HG03469 (cell line): ENCODE results near the gene NEK8.

Source experiments
- ATAC-seq: cut with Tn5 transposase; IDR thresholded peaks from one replicate; pipeline ENCODE4 v1.9.1; 2021; ENCODE audit warnings: mild to moderate bottlenecking, moderate library complexity, moderate number of reproducible peaks; ENCODE audit not compliant: unreplicated experiment

Gene NEK8

DNA sequence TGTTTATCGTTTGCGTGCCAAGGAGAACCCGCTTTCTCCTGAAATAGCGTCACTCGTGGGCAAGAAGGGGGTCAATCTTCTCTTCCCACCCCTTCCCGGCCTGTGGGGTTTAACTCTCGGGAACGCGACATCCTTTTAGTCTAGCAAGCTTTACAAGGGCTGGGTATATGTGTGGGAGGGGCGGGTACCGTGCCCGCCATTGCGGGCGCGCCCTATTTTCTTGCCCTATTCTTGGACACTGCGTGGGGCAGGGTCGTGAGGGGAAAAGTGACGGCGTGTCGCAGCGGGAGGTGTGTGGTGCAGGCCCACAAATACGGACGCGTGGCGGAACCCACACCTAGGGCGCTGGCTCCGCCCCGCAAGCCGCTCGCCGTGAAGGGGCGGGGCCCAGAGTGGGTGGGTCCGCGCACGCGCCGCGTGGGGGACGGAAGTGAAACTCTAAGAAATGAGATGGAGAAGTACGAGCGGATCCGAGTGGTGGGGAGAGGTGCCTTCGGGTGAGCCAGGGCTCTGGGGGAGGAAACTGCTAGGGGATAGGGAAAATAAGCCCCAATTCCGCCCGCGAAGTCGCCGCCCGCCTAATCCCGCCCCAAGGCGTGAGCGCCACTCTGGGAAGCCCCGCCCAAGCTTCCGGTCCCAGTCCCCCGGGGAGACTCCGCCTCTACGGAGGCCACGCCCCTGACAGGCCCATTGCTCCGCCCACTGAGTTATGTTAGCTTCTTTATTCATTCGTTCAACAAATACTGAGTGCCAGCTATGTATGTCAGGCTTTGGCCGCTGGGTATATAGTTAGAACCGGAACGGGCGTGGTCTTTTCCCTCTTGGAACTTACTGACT lies at the start of gene NEK8:
TSS of gene NEK8 (plus strand) at position 425 of the 837 bp plus-strand sequence. CDS start at position 451, 26 bp downstream.
- ATAC-seq: peak; percentile 28

- no peak for ATAC-seq
Observed at GRCh38 chr17:28682655-28683054, 45.9 kb upstream of the NEK8 start.

GRCh38 chr17:28684963-28685362 lies 43.6 kb upstream of the NEK8 start:
- no peak for ATAC-seq

DNA sequence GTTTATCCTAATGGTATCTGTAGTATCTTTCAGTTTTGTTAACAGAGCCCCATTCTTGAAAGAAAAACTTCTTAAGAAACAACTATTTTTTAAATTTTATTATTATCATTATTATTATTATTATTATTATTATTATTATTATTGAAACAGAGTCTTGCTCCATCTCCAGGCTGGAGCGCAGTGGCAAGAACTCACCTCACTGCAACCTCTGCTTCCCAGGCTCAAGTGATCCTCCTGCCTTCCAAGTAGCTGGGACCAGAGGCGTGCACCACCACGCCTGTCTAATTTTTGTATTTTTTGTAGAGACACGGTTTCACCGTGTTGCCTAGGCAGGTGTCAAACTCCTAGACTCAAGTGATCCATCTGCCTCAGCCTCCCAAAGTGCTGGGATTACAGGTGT lies 43.2 kb upstream of the NEK8 start:
- ATAC-seq: no peak

DNA sequence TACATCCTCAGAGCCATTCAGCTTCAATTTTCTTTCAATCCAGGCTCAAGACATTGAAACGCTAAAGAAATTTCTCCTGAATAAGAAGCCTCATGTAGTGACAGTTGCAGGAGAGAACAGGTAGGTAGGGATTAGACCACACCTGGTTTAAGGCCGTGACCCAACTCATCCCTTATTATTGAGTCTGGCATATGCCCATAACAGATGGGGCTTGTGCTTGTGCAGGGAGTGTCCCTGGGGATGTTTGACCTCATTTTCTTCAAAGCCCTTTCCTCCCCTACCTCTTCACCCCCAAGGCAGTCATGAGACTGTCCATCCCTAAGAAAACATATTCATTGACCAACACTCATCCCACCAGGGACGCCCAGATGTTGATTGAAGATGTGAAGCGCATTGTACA lies 42.3 kb upstream of the NEK8 start:
- ATAC-seq: no peak

GRCh38 chr17:28688481-28688880 lies 40.1 kb upstream of the NEK8 start:
- no peak for ATAC-seq

GRCh38 chr17:28689011-28689410 lies 39.6 kb upstream of the NEK8 start:
- no peak for ATAC-seq

GRCh38 chr17:28693869-28694268 lies 34.7 kb upstream of the NEK8 start:
- ATAC-seq: no peak

- ATAC-seq: no peak
Observed at GRCh38 chr17:28698253-28698941, 30.2 kb upstream of the NEK8 start.

DNA sequence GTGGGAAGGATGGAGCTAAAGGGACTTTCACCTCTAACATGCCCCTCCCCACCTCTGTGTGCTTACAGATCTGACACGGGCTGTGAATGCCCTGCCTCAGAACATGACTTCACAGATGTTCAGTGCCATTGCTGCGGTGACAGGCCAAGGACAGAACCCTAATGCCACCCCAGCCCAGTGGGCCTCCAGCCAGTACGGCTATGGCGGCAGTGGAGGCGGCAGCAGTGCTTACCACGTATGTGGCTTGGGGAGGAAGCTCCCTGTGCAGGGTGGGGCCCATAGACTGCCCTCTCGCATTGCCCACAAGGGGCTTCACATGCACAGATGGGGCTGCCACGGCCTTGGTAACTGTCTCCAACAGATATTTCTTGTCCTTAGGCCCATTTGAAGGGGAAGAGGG lies 28.3 kb upstream of the NEK8 start:
- ATAC-seq: no peak

DNA sequence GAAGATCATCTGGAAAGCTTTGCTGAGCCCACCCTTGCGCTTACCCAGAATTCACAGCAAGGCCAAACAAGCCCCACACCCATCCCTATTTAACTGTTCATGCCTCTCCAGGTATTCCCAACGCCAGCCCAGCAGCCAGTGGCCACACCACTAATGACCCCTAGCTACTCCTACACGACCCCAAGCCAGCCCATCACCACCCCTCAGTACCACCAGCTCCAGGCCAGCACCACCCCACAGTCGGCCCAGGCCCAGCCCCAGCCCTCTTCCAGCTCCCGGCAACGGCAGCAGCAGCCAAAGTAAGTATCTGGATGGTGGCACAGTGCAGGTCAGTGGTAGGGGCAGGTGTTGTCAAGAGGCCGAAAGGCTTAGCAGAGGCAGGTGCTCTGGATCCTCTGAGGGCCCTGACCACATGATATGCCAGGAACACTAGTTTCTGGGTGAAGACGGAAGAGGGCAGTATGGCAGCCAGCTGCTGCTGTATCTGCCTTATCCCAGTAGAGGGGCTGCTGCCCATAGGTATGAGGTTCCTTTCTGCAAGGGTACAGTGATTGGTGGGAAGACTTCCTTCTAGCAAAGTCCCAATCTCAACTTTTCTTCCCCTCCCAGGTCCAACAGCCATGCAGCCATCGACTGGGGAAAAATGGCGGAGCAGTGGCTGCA lies 27.6 kb upstream of the NEK8 start:
- ATAC-seq: no peak

- no peak for ATAC-seq
Observed at GRCh38 chr17:28702026-28702751, 26.4 kb upstream of the NEK8 start.

- ATAC-seq: no peak
Observed at GRCh38 chr17:28702752-28703150, 25.8 kb upstream of the NEK8 start.

- no peak for ATAC-seq
Observed at GRCh38 chr17:28703552-28704218, 24.9 kb upstream of the NEK8 start.

GRCh38 chr17:28704219-28704858 lies 24.2 kb upstream of the NEK8 start:
- no peak for ATAC-seq

GRCh38 chr17:28705074-28705659 lies 23.4 kb upstream of the NEK8 start:
- no peak for ATAC-seq

DNA sequence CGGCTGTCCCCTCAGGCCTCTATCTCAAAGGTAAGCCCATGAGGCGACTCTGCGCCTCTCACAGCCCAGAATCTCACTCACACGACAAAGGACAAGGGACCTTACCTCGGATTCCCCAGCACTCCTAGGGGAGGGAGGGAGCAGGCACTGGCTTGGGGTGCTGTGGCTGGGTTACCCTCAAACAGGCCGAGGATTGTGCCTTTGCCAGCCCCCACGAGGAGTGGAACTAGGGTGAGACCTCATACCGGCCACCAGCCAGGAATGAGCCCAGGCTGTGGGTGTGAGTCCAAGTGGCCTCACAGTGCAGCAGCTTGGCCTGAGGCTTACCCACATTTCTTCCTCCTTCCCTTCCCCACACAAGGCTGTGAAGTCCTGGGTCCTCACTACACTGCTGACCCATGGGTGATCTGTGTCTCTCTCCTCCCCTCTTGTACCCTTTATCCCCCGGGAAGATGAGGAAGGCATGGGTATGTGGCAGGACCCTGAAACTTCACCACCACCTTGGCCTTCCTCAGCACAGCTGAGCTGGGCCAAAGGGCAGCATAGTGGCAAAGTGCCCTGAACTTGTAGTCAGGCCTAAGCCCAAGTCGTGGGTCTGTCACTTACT lies 22.8 kb upstream of the NEK8 start:
- ATAC-seq: no peak

GRCh38 chr17:28706471-28707338 lies 21.9 kb upstream of the NEK8 start:
- ATAC-seq: no peak
